ENCODE measurements around the gene ASS1.

- TF ChIP-seq, protein P1, sequence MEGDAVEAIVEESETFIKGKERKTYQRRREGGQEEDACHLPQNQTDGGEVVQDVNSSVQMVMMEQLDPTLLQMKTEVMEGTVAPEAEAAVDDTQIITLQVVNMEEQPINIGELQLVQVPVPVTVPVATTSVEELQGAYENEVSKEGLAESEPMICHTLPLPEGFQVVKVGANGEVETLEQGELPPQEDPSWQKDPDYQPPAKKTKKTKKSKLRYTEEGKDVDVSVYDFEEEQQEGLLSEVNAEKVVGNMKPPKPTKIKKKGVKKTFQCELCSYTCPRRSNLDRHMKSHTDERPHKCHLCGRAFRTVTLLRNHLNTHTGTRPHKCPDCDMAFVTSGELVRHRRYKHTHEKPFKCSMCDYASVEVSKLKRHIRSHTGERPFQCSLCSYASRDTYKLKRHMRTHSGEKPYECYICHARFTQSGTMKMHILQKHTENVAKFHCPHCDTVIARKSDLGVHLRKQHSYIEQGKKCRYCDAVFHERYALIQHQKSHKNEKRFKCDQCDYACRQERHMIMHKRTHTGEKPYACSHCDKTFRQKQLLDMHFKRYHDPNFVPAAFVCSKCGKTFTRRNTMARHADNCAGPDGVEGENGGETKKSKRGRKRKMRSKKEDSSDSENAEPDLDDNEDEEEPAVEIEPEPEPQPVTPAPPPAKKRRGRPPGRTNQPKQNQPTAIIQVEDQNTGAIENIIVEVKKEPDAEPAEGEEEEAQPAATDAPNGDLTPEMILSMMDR (conservative IDR thresholded peaks at IDR 0.05; ENCODE audit: low read depth, low read length): no peak
- TF ChIP-seq EZH2 (IDR thresholded peaks at IDR 0.05; ENCODE audit: low read length, unreplicated experiment) (no peak), EZH2phosphoT487 (IDR thresholded peaks at IDR 0.05; ENCODE audit: borderline replicate concordance, low read length) (no peak)
Measured at GRCh38 chr9:130470269-130470668, 25.5 kb downstream of the ASS1 start.
